Inflammatory macrophage (primary cell): Measurements from ENCODE around the gene CA12.

ENCODE experiments used
- DNase-seq, 2 donors: peaks; one replicate each; pipeline ENCODE4 v3.0.0-alpha.2; 2020 to 2022

The CA12 gene

GRCh38 chr15:63401714-63402497 lies 20.3 kb upstream of the CA12 start:
- DNase-seq: no peak

GRCh38 chr15:63401078-63401477 lies 19.4 kb upstream of the CA12 start:
- DNase-seq: no peak

- no peak for DNase-seq
Measured at GRCh38 chr15:63398456-63398855, 16.8 kb upstream of the CA12 start.

GRCh38 chr15:63396152-63396928 lies 14.7 kb upstream of the CA12 start:
- no peak for DNase-seq

GRCh38 chr15:63395730-63396151 lies 14.1 kb upstream of the CA12 start:
- no peak for DNase-seq

- DNase-seq: peak; percentile 22 to 37
Measured at GRCh38 chr15:63392361-63393009, 10.8 kb upstream of the CA12 start.

GRCh38 chr15:63391669-63392360 lies 10.2 kb upstream of the CA12 start:
- DNase-seq: no peak

GRCh38 chr15:63390689-63391088 lies 9.0 kb upstream of the CA12 start:
- no peak for DNase-seq

- no peak for DNase-seq
Measured at GRCh38 chr15:63389902-63390670, 8.4 kb upstream of the CA12 start.

GRCh38 chr15:63388511-63388910 lies 6.9 kb upstream of the CA12 start:
- DNase-seq: no peak

GRCh38 chr15:63387748-63388493 lies 6.3 kb upstream of the CA12 start:
- DNase-seq: no peak

GRCh38 chr15:63385911-63386531 lies 4.4 kb upstream of the CA12 start:
- DNase-seq: no peak

GRCh38 chr15:63384906-63385305 lies 3.3 kb upstream of the CA12 start:
- peak; percentile 38 to 70 for DNase-seq

GRCh38 chr15:63382966-63383710 lies 1.5 kb upstream of the CA12 start:
- no peak for DNase-seq

GRCh38 chr15:63380808-63381282 lies 801 bp downstream of the CA12 start:
- no peak for DNase-seq

GRCh38 chr15:63380151-63380807 lies 1.4 kb downstream of the CA12 start:
- DNase-seq: no peak

GRCh38 chr15:63379492-63380150 lies 2.0 kb downstream of the CA12 start:
- DNase-seq: no peak

- no peak for DNase-seq
Measured at GRCh38 chr15:63378946-63379345, 2.7 kb downstream of the CA12 start.
